Suprapubic skin (tissue), 3 donors: ENCODE data around the gene SLCO2A1.

Experiments used
- POLR2AphosphoS5 ChIP-seq, 3 donors: sonication (generic); formaldehyde crosslinking; IDR thresholded peaks; one replicate each; pipeline ENCODE4 v1.6.1; 2017; ENCODE audit warnings: antibody characterized with exemption in 3 of 3
- TF ChIP-seq, protein P1 (sequence below), 2 donors: fragments of 200-600 bp in 1 of 2; fragments of 450-650 bp in 1 of 2; sonication (generic) in 1 of 2; IDR thresholded peaks; one replicate each; pipeline ENCODE4 v1.5.1; 2016 to 2019; ENCODE audit warnings: antibody characterized with exemption in 2 of 2, mild to moderate bottlenecking in 1 of 2, moderate library complexity in 1 of 2

DNA sequence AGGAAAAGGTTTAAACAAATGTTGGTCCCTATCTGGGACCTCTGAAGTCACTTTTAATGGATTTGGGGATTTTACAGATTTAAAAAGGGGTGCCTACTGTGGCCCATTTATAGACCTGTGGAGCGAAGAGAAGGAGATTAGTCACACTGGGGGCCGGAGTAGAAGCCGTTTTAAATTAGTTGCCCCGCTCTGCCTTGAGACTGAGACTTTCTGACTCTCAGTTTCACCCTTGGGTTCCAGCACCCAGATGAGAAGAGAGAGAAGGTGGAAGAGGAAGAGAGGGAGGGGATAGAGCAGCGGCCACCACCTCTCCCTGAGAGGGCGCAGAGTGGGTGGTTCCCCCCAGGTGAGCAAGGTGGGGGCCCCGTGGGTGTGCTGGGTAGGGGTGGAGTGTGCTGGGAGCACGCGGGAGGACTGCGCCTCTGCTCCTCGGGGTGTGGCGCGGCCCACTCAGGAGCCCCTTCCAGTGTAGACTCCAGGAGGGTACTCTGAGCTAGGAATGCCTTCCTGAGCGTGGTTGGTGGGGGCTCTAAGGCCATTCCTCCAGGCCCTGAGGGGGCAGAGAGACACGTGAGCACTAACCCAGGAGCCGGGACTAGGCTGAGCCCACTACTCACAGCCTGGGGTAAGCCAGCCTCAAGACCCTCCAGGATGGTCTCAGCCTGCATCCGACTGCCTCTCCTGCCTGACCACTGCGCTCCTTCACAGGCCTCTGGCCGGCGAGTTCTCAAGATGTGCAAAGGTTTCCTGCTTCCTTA is 101.4 kb downstream of the SLCO2A1 start:
- TF ChIP-seq, protein P1, sequence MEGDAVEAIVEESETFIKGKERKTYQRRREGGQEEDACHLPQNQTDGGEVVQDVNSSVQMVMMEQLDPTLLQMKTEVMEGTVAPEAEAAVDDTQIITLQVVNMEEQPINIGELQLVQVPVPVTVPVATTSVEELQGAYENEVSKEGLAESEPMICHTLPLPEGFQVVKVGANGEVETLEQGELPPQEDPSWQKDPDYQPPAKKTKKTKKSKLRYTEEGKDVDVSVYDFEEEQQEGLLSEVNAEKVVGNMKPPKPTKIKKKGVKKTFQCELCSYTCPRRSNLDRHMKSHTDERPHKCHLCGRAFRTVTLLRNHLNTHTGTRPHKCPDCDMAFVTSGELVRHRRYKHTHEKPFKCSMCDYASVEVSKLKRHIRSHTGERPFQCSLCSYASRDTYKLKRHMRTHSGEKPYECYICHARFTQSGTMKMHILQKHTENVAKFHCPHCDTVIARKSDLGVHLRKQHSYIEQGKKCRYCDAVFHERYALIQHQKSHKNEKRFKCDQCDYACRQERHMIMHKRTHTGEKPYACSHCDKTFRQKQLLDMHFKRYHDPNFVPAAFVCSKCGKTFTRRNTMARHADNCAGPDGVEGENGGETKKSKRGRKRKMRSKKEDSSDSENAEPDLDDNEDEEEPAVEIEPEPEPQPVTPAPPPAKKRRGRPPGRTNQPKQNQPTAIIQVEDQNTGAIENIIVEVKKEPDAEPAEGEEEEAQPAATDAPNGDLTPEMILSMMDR (IDR thresholded peaks at IDR 0.05), result no peak
- no peak for TF ChIP-seq POLR2AphosphoS5 (IDR thresholded peaks at IDR 0.05)
